ENCODE results near the gene KRTAP5-7.

DNA sequence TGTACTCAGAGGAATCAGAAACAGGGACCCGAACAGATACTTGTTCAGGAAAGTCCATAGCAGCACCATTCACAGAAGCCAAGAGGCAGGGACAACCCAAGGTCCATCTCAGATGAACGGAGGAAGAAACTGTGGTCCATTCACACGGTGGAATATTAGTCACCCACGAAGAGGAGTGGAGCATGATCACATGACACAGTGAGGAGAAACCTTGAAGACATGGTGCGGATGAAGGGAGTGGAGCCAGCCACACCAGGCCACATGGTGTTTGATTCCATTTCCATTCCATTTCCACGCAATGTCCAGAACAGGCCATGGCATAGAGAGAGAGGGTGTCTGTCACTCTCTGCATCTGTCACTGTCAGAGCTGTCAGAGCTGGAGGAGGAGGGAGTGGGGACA, 43.4 kb upstream of the KRTAP5-7 start:
- TF ChIP-seq, protein P1, sequence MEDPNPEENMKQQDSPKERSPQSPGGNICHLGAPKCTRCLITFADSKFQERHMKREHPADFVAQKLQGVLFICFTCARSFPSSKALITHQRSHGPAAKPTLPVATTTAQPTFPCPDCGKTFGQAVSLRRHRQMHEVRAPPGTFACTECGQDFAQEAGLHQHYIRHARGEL (CRISPR knock-in tag; IDR thresholded peaks at IDR 0.05), result no peak
- TF ChIP-seq CHD4 (IDR thresholded peaks at IDR 0.05; ENCODE audit: borderline replicate concordance, low read length), result no peak
- TF ChIP-seq, protein P2, sequence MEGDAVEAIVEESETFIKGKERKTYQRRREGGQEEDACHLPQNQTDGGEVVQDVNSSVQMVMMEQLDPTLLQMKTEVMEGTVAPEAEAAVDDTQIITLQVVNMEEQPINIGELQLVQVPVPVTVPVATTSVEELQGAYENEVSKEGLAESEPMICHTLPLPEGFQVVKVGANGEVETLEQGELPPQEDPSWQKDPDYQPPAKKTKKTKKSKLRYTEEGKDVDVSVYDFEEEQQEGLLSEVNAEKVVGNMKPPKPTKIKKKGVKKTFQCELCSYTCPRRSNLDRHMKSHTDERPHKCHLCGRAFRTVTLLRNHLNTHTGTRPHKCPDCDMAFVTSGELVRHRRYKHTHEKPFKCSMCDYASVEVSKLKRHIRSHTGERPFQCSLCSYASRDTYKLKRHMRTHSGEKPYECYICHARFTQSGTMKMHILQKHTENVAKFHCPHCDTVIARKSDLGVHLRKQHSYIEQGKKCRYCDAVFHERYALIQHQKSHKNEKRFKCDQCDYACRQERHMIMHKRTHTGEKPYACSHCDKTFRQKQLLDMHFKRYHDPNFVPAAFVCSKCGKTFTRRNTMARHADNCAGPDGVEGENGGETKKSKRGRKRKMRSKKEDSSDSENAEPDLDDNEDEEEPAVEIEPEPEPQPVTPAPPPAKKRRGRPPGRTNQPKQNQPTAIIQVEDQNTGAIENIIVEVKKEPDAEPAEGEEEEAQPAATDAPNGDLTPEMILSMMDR (CRISPR knock-in tag; IDR thresholded peaks at IDR 0.05), result no peak
- TF ChIP-seq, protein P3, sequence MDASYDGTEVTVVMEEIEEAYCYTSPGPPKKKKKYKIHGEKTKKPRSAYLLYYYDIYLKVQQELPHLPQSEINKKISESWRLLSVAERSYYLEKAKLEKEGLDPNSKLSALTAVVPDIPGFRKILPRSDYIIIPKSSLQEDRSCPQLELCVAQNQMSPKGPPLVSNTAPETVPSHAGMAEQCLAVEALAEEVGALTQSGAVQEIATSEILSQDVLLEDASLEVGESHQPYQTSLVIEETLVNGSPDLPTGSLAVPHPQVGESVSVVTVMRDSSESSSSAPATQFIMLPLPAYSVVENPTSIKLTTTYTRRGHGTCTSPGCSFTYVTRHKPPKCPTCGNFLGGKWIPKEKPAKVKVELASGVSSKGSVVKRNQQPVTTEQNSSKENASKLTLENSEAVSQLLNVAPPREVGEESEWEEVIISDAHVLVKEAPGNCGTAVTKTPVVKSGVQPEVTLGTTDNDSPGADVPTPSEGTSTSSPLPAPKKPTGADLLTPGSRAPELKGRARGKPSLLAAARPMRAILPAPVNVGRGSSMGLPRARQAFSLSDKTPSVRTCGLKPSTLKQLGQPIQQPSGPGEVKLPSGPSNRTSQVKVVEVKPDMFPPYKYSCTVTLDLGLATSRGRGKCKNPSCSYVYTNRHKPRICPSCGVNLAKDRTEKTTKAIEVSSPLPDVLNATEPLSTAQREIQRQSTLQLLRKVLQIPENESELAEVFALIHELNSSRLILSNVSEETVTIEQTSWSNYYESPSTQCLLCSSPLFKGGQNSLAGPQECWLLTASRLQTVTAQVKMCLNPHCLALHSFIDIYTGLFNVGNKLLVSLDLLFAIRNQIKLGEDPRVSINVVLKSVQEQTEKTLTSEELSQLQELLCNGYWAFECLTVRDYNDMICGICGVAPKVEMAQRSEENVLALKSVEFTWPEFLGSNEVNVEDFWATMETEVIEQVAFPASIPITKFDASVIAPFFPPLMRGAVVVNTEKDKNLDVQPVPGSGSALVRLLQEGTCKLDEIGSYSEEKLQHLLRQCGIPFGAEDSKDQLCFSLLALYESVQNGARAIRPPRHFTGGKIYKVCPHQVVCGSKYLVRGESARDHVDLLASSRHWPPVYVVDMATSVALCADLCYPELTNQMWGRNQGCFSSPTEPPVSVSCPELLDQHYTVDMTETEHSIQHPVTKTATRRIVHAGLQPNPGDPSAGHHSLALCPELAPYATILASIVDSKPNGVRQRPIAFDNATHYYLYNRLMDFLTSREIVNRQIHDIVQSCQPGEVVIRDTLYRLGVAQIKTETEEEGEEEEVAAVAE (CRISPR knock-in tag; IDR thresholded peaks at IDR 0.05; ENCODE audit: borderline replicate concordance), result no peak
- no peak for TF ChIP-seq ZFX (CRISPR knock-in tag; IDR thresholded peaks at IDR 0.05; ENCODE audit: low read depth)
- TF ChIP-seq ETV5 (CRISPR knock-in tag; IDR thresholded peaks at IDR 0.05; ENCODE audit: borderline replicate concordance), result no peak
- TF ChIP-seq ZNF709 (CRISPR knock-in tag; IDR thresholded peaks at IDR 0.05), result no peak
- TF ChIP-seq, protein P4, sequence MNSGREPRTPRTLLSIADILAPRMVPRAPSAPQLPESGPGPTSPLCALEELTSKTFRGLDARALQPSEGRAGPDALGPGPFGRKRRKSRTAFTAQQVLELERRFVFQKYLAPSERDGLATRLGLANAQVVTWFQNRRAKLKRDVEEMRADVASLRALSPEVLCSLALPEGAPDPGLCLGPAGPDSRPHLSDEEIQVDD (CRISPR knock-in tag; IDR thresholded peaks at IDR 0.05; ENCODE audit: borderline replicate concordance), result no peak
- no peak for TF ChIP-seq ZNF33B (CRISPR knock-in tag; IDR thresholded peaks at IDR 0.05)
- TF ChIP-seq, protein P5, sequence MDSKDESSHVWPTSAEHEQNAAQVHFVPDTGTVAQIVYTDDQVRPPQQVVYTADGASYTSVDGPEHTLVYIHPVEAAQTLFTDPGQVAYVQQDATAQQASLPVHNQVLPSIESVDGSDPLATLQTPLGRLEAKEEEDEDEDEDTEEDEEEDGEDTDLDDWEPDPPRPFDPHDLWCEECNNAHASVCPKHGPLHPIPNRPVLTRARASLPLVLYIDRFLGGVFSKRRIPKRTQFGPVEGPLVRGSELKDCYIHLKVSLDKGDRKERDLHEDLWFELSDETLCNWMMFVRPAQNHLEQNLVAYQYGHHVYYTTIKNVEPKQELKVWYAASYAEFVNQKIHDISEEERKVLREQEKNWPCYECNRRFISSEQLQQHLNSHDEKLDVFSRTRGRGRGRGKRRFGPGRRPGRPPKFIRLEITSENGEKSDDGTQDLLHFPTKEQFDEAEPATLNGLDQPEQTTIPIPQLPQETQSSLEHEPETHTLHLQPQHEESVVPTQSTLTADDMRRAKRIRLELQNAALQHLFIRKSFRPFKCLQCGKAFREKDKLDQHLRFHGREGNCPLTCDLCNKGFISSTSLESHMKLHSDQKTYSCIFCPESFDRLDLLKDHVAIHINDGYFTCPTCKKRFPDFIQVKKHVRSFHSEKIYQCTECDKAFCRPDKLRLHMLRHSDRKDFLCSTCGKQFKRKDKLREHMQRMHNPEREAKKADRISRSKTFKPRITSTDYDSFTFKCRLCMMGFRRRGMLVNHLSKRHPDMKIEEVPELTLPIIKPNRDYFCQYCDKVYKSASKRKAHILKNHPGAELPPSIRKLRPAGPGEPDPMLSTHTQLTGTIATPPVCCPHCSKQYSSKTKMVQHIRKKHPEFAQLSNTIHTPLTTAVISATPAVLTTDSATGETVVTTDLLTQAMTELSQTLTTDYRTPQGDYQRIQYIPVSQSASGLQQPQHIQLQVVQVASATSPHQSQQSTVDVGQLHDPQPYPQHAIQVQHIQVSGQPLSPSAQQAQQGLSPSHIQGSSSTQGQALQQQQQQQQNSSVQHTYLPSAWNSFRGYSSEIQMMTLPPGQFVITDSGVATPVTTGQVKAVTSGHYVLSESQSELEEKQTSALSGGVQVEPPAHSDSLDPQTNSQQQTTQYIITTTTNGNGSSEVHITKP (CRISPR knock-in tag; IDR thresholded peaks at IDR 0.05; ENCODE audit: low read depth), result no peak
